HUDEP-2 (cell line): Measurements from ENCODE around the gene GATAD2B.
"Not testable (repeated sequence)": the region's sequence is repeated elsewhere in the genome, so short reads cannot be mapped to it uniquely, and the experiment has no call there.

Source experiments
- DNase-seq, 76 experiments: peaks; one replicate each; lab custom pipeline; 2025; ENCODE audit not compliant: unreplicated experiment in 76 of 76; lab: John Stamatoyannopoulos, UW

Gene GATAD2B

GRCh38 chr1:153932156-153933131 is 9.7 kb upstream of the GATAD2B start:
- no peak for DNase-seq

GRCh38 chr1:153929981-153930948 is 7.5 kb upstream of the GATAD2B start:
- no peak for DNase-seq

GRCh38 chr1:153929426-153929825 is 6.7 kb upstream of the GATAD2B start:
- DNase-seq: no peak

- DNase-seq: no peak
Observed at GRCh38 chr1:153928791-153929341, 6.1 kb upstream of the GATAD2B start.

GRCh38 chr1:153928245-153928644 is 5.5 kb upstream of the GATAD2B start:
- no peak for DNase-seq

- no peak for DNase-seq
Observed at GRCh38 chr1:153926405-153926804, 3.6 kb upstream of the GATAD2B start.

- peak in 54 of 76 experiments; percentile 19 to 83 (median 66) for DNase-seq
Observed at GRCh38 chr1:153922076-153922971, 448 bp downstream of the GATAD2B start.

GRCh38 chr1:153921803-153922075 is 1.0 kb downstream of the GATAD2B start:
- peak in 1 of 76 experiments; percentile 19 for DNase-seq

- no peak for DNase-seq
Observed at GRCh38 chr1:153921080-153921802, 1.5 kb downstream of the GATAD2B start.

- peak in 19 of 76 experiments; percentile 6 to 47 (median 22) for DNase-seq
Observed at GRCh38 chr1:153919876-153920852, 2.6 kb downstream of the GATAD2B start.

GRCh38 chr1:153916297-153916696 is 6.5 kb downstream of the GATAD2B start:
- no peak for DNase-seq

GRCh38 chr1:153912349-153912748 is 10.4 kb downstream of the GATAD2B start:
- no peak for DNase-seq

- not testable (repeated sequence) for DNase-seq
Observed at GRCh38 chr1:153910560-153910959, 12.2 kb downstream of the GATAD2B start.

GRCh38 chr1:153908071-153908470 is 14.7 kb downstream of the GATAD2B start:
- no peak for DNase-seq

GRCh38 chr1:153907134-153907533 is 15.6 kb downstream of the GATAD2B start:
- no peak for DNase-seq

GRCh38 chr1:153906396-153906795 is 16.4 kb downstream of the GATAD2B start:
- no peak for DNase-seq

GRCh38 chr1:153905908-153906307 is 16.9 kb downstream of the GATAD2B start:
- not testable (repeated sequence) for DNase-seq

- DNase-seq: no peak
Observed at GRCh38 chr1:153903841-153904455, 18.8 kb downstream of the GATAD2B start.
